Measurements from ENCODE around the gene SMIM44.

Gene SMIM44

GRCh38 chr19:3475449-3475848 lies 7.8 kb downstream of the SMIM44 start:
- no peak for DNase-seq

- DNase-seq = no peak
Measured at GRCh38 chr19:3474614-3475013, 8.6 kb downstream of the SMIM44 start.

DNA sequence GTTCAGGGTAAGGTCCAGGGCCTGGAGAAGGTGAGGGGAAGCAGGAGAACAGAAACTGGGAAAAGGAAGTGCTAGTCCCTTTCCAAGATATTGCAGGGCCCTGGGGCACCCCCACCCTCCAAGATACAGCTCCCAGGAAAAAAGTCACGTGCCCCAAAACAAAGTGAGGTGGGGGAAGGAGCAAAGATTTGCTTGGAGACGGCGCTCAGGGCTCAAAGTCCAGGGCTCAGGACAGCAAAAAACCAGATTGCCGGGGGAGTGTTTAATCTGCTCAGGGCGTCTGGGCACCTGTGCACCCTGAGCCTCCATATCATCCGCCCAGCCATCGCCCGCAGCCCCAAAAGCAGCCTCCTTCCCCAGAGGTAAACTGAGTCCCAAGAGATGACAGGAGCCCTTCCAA lies 9.2 kb downstream of the SMIM44 start:
- no peak for DNase-seq

GRCh38 chr19:3471954-3472655 lies 11.1 kb downstream of the SMIM44 start:
- DNase-seq = peak in 1 of 3 experiments; percentile 34

DNA sequence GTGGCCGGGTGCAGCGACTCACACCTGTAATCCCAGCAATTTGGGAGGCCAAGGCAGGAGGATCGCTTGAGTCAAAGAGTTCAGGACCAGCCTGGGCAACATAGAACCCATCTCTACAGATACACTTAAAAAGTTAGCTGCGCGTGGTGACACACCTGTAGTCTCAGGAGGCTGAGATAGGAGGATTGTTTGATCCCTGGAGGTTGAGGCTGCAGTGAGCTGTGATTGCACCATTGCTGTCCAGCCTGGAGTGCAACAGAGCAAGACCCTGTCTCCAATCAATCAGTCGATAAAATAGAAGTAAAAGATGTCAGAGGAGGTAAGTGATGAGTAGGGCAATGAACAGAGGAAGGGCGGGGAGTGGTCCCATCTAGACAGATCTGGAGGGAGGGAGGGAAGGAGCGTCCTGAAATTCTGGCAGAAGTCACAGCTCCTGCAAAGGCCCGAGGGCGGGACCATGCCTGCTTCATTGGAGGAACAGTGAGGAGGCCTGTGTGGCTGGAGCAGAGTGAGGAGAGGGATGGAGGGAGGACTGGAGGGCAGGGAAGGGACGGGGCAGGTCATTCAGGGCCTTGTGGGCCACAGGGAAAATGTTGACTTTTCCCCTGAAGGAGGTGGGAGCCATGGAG lies 12.6 kb downstream of the SMIM44 start:
- no peak for DNase-seq

DNA sequence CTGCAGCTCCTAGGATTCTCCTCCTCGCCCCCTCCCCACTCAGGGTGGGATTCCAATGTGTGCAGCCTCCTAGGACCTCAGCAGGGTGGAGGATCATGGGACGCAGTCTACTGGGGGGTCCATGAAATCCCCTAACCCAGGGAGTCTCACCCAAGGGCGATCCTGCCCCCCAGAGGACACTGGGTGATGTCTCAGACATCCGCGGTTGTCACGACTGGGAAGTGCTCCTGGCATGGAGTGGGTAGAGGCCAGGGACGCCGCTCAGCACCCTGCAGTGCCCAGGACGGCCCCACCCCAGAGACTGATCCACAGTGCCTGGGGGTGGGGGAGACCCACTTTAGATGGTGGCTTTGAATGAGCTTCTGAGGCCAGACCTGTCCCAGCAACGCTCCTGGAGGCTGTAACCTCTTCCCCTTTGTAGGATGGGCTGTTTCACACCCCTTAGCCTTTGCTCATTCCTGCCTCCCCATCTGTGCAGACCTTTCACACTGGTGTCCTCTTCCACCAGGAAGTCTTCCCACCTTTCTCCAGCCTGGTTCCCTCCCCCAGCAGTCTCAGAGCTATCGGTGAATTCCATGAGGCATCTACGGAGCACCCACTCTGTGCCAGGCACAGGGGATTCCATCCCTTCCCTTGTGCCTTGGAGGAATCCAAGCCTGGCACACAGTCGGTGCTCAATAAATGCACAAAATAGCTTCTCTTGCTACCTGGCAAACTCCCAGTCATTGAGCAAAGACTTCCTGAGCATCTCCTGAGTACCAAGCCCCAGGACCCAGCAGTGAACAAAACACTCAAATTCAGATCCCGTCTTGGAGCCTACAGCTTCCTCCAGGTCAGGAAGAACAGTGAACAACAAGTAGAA lies 13.4 kb downstream of the SMIM44 start:
- no peak for DNase-seq

- DNase-seq = no peak
Measured at GRCh38 chr19:3468211-3468610, 15.0 kb downstream of the SMIM44 start.

GRCh38 chr19:3467437-3468198 lies 15.6 kb downstream of the SMIM44 start:
- DNase-seq = no peak

GRCh38 chr19:3466635-3467034 lies 16.6 kb downstream of the SMIM44 start:
- no peak for DNase-seq

DNA sequence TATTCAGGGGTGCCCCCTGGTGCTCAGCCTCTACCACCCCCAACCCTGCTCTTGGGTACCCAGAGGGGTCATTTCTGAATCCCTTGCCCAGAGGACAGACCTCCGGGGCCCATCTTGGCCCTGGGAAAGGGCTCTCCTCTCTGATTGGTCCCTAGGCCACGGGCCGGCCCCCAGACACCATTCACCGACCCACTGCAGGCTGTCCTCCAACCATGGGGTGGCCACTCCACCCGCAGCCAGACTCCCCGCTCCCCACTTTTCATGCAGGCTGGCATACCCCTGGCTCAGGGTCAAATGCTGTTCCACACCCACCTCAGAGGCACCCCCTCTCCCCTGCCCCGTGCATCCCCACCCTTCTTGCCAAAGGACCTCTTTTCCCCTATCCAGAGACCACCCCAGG lies 17.7 kb downstream of the SMIM44 start:
- DNase-seq = no peak

DNA sequence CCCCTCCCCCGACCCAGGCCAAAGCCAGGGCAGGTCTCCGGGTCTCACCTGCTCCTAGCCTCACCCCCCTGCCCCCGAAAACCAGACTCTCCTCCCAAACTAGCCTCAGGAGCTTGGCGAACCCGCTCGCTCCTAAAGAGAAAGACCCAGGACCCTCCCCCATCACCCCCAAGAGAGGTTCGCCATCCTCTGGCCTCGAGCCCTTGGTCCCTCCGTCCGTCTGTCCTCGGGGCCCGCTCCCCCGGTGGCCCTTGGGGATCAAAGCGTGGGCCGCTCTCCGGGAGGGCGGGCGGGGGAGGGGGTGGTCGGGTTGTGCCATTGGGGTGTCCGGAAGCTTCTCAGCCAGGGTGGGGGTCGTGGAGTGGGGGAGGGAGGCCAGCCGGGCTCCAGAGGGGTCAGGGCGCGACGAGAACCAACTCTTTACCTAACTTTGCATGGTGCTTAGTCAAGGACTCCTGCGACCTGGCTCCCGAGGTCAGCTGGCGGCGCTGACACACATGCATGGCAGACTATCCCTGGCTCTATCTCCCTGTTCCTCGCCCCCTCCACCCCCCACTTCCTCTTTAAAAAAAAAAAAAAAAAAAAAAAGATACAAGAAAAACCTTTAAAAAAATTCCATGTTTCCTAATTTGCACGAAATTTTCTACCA lies 18.5 kb downstream of the SMIM44 start:
- DNase-seq = no peak

DNA sequence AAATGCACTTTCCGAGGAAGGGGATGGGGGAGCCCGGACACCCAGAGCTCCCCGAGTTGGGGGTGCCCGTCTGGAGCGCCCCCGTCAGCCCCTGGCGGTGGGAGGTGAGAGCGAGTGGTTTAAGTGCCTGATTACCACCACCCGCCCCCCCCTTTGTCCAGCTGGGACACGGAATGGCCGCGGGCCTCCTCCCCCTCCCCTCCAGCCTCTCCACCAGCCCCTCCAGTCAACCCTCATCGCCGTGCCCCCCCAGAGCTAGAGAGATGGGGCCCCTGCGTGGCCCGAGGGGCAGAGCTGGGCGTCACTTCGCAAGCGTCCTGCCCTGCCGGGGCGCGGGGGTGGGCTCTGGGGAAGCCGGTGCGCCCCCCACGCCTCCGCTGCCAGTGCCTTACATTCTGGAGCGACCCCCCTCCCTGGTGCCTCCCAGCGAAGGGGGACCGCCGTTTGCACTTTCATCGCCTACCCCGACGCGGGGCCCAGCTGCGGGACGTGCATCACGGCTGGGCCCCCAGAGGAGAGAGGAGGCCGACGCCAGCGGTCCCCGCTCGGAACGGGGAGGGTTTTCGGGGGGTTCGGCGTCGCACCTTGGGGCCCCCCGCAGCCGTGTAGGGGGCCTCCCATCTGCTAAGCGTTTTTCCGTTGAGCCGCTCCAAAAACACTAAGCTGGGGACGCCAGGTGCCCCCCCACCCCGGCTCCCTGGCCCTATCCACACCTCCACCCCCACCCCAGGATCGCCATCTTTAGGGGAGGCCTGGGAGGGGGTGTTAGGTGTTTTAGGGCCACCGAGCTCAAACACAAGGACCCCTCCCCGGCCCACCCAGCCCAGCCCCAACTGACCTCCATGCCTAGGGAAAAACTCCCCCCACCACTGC lies 19.3 kb downstream of the SMIM44 start:
- no peak for DNase-seq

DNA sequence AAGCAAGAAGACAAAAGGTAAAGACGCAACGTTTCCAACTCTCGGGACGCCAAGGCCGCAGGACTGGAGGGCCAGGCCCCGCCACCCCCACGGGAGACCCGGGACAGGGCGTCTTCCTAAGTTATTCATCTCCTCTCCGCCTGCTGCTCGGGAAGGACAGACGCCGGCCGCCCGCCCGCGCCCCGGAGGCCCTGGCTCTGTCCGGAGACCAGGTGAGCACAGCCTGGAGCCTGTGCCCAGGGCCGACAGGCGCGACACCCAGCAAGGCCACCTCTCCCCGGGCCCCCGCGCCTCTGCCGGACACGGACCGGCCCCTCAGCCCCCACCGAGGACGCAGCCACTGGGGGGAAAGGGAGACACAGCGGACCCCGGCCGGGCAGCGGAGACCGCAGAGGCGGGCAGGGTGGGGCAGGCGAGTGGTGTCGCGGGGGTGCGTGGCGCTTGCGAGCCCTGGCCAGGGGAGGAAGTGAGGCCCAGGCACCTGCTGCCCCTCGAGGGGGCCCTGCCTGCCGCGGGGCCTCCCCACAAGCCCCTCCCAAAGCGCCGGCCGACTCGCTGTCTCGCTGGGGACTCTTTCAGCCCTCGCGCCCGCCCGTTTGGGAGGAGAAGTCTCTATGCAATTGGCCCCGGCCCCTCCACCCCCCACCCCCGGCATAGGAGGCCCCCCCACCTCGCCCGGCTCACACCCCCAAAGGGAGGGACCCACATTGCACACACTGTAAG lies 20.1 kb downstream of the SMIM44 start:
- DNase-seq = no peak

- DNase-seq = no peak
Measured at GRCh38 chr19:3459965-3460582, 23.2 kb downstream of the SMIM44 start.

- no peak for DNase-seq
Measured at GRCh38 chr19:3459089-3459881, 24.0 kb downstream of the SMIM44 start.

DNA sequence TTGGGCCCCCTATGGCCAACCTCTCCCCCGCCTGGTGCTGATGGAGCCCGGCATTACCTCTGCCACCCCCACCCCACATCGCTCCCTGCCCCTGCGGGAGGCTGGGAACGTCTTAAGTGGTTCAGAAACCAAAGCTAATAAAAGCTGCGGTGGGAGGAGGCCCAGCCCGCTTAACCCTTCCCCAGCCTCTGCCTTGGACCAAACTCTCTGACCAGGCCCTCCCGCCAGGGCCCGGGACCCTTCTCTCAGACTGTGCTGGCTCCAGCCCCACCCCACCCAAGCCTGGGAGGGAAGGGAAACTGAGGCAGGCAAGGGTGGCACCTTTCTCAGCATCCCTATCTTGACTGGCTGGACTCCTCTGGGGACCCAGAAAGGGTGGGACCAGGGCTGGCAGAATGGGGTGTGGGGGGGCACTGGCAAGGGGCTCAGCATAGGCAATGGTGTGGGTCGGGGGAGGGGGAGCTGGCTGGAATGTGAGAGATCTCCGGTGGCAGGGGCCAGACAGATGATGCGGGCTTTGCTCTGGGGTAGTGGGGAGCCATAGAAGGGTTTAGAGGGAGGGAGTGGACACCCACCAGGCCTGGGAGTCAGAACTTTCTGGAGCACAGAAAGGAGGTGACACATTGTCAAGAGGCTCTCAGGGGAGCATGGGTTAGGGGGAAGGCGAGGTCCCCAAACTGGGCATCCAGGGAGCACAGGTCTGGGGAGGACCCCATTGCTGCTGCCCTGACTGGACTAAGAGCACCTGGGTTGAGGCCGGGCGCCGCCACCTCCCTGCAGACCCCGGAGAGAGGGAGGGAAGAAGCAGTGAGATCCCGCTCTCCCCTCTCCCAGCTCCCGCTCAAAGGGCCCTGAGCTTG lies 24.8 kb downstream of the SMIM44 start:
- DNase-seq = no peak

- DNase-seq = no peak
Measured at GRCh38 chr19:3457528-3458228, 25.6 kb downstream of the SMIM44 start.
